ENCODE data around the gene XRCC1.

XRCC1 gene

DNA sequence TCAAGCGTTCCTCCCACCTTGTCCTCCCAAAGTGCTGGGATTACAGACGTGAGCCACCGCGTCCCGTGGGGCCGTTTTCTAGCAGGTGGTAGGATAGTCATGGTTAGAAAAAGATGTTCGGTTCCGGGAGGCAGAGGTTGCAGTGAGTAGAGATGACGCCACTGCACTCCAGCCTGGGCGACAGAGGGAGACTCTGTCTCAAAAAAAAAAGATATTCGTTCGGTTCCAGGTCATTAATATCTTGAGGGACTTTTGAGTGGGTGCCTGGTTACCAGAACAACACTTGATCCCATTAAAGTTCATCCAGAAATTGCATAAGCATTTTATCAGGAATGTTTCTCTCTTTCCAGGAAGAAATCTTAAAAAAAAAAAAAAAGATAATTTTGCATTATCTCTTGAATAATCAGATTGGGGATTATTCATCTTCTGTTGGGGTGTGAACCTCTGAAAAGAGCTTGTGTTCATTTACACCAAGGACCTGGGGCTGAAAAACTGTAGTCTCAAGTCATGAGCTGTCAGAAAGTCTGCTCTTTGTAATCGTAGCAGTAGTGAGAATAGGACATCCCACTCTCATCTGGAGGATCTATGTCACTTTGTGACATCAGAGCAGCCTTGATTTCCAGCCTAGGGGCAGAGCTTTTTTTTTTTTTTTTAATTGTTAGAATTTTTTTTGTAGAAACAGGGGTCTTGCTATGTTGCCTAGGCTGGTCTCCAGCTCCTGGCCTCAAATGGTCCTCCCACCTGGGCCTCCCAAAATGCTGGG, 47.3 kb downstream of the XRCC1 start:
- no peak for TF ChIP-seq EZH2phosphoT487 (IDR thresholded peaks at IDR 0.05; ENCODE audit: low read depth)
- TF ChIP-seq, protein P1, sequence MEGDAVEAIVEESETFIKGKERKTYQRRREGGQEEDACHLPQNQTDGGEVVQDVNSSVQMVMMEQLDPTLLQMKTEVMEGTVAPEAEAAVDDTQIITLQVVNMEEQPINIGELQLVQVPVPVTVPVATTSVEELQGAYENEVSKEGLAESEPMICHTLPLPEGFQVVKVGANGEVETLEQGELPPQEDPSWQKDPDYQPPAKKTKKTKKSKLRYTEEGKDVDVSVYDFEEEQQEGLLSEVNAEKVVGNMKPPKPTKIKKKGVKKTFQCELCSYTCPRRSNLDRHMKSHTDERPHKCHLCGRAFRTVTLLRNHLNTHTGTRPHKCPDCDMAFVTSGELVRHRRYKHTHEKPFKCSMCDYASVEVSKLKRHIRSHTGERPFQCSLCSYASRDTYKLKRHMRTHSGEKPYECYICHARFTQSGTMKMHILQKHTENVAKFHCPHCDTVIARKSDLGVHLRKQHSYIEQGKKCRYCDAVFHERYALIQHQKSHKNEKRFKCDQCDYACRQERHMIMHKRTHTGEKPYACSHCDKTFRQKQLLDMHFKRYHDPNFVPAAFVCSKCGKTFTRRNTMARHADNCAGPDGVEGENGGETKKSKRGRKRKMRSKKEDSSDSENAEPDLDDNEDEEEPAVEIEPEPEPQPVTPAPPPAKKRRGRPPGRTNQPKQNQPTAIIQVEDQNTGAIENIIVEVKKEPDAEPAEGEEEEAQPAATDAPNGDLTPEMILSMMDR (IDR thresholded peaks at IDR 0.05; ENCODE audit: low read depth, low read length): peak; percentile 29
- H4K20me1 ChIP-seq (ENCODE audit: insufficient read depth, low read length): no peaks in the 10 kb centered on the region
- H3K36me3 ChIP-seq (replicated peaks; ENCODE audit: low read depth, low read length): no peaks in the 10 kb centered on the region
- H3K4me1 ChIP-seq (ENCODE audit: low read length): peaks cover 24% of the 10 kb centered on the region
- H3K4me2 ChIP-seq (ENCODE audit: low read length): peak overlapping the region; percentile 88
- no peak overlapping the region; the same call in 1 of the 2 replicates for H2AFZ ChIP-seq (ENCODE audit: low read depth, low read length)
- no peaks in the 10 kb centered on the region for H3K79me2 ChIP-seq (ENCODE audit: low read length)
- no peaks in the 10 kb centered on the region for H3K27me3 ChIP-seq (ENCODE audit: low read depth, low read length)
- peak overlapping the region; percentile 73 for H3K9ac ChIP-seq (ENCODE audit: low read length)
- no peaks in the 10 kb centered on the region for H3K9me3 ChIP-seq (ENCODE audit: insufficient read depth, low read length)
- H3K4me3 ChIP-seq (ENCODE audit: low read length): peak overlapping the region; percentile 81
- no peak overlapping the region for H3K27ac ChIP-seq (ENCODE audit: low read length)

DNA sequence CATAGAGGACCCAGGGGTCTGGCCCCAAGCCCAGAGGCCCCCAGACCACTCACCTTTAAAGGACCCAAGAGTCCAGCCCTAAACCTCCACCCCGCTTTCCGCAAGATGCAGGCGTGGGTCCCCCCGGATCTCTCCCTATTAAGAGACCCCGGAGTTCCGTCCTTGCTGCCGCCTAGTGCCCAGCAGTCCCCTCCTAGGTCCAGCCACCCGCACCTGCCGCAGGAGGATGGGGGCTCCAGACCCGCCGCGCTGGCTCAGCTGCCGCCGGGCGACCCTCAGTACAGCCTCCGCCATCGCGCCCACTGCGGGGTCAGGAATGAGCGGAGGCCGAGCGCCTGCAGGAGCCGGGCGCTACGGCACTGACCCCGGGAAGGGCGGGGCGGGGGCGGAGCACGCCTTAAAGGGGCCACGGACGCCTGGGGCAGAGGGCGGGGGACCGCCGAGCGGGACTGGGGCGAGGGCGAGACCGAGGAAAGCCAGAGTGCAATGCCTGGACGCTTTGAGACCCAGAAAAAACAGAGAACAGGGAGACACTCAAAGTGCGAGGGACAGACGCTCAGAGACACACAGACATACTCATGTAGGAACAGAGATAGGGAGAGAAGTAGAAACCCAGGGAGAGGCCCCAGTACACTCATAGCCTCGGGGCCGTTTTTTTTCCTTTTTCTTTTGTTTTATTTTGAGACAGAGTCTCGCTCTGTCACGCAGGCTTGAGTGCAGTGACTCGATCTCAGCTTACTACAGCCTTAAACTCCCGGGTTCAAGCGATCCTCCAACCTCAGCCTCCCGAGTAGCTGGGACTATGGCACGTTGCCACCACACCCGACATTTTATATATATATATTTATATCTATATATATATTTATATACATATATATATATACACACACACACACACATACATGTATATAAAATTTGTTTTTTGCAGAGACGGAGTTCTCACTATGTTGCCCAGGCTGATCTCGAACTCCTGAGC, 48.2 kb downstream of the XRCC1 start, which contains the start of gene ETHE1:
Gene ETHE1, minus strand, starts transcription at position 318 of the 976 bp plus-strand sequence. Its CDS starts 24 bp downstream, at position 294.
- Histone ChIP-seq H3K27me3 (ENCODE audit: low read depth, low read length) (no peaks in the 10 kb centered on the region), H4K20me1 (ENCODE audit: insufficient read depth, low read length) (no peaks in the 10 kb centered on the region), H3K4me3 (ENCODE audit: low read length) (peak within 1 kb of the TSS; percentile 81), H3K79me2 (ENCODE audit: low read length) (no peaks in the 10 kb centered on the region), H3K9ac (ENCODE audit: low read length) (peak within 1 kb of the TSS; percentile 73), H3K4me1 (ENCODE audit: low read length) (peaks cover 23% of the 10 kb centered on the region), H3K36me3 (replicated peaks; ENCODE audit: low read depth, low read length) (no peaks in the 10 kb centered on the region), H3K4me2 (ENCODE audit: low read length) (peak within 1 kb of the TSS; percentile 88), H3K27ac (ENCODE audit: low read length) (peak within 1 kb of the TSS; percentile 10; the same call in 1 of the 2 replicates), H2AFZ (ENCODE audit: low read depth, low read length) (peak within 1 kb of the TSS; percentile 77), H3K9me3 (ENCODE audit: insufficient read depth, low read length) (no peaks in the 10 kb centered on the region)
- TF ChIP-seq, protein P1 (IDR thresholded peaks at IDR 0.05; ENCODE audit: low read depth, low read length): no peak; the same call in 1 of the 2 replicates
- TF ChIP-seq EZH2phosphoT487 (IDR thresholded peaks at IDR 0.05; ENCODE audit: low read depth): no peak

DNA sequence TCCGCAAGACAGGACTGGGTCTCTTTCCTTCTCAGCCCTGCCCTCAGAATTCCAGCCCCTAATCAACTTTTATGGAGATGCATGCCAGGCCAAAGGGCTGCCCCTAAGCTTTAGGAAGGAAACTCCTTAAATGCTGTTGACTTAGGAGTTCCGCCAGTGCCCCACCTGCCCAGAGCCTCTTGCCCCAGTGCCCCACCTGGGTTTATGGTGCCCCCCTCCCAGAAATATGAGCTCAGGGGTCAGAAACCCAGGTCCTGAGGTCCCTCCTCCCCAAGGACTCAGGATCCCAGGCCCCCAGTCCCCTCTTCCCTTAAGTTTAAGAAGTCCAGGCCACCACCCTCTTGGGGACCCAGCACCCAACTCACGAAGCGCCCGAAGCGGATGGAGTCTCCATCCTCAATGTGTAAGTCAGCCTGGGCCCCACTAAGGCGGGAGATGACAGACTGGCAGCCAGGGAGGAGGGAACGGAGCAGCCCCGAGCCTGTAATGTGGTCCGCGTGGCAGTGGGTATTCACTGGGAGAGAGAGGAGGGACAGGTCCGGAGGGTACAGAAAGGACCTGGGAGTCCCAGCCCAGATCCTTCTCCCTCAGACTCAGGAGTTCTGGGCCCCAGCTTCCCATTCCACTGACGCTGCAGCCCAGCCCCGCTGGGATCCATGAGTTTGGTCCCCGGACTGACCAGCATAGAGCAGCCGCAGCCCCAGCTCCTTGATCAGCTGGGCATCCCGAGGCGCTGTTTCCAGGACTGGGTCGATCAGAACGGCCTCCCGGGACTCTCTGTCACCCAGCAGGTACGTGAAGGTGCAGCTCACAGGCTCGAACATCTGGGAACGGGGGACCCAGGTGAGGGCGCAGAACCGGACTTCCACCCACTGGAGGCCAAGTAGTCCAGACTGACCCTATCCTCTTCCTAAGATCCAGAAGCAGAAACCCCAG, 49.2 kb downstream of the XRCC1 start:
- H3K9ac ChIP-seq (ENCODE audit: low read length): peak overlapping the region; percentile 73
- no peaks in the 10 kb centered on the region for H4K20me1 ChIP-seq (ENCODE audit: insufficient read depth, low read length)
- H3K4me3 ChIP-seq (ENCODE audit: low read length): peak overlapping the region; percentile 81
- H3K9me3 ChIP-seq (ENCODE audit: insufficient read depth, low read length): no peaks in the 10 kb centered on the region
- TF ChIP-seq, protein P1 (IDR thresholded peaks at IDR 0.05; ENCODE audit: low read depth, low read length): no peak
- TF ChIP-seq EZH2phosphoT487 (IDR thresholded peaks at IDR 0.05; ENCODE audit: low read depth): no peak
- H3K27ac ChIP-seq (ENCODE audit: low read length): no peak overlapping the region
- H3K4me2 ChIP-seq (ENCODE audit: low read length): peak overlapping the region; percentile 88
- H3K4me1 ChIP-seq (ENCODE audit: low read length): peaks cover 21% of the 10 kb centered on the region
- H2AFZ ChIP-seq (ENCODE audit: low read depth, low read length): no peak overlapping the region
- H3K36me3 ChIP-seq (replicated peaks; ENCODE audit: low read depth, low read length): no peaks in the 10 kb centered on the region
- no peaks in the 10 kb centered on the region for H3K27me3 ChIP-seq (ENCODE audit: low read depth, low read length)
- H3K79me2 ChIP-seq (ENCODE audit: low read length): no peaks in the 10 kb centered on the region
